MM.1S (cell line): ENCODE measurements around the gene GCFC2.

Experiments
- CTCF ChIP-seq: fragments of 300-600 bp; sonication (generic); IDR thresholded peaks from 2 replicates; pipeline ENCODE4 v1.5.1; 2016; ENCODE audit warnings: antibody characterized with exemption, low read length, mixed read lengths
- EZH2 ChIP-seq: fragments of 300-600 bp; sonication (generic); optimal IDR thresholded peaks from 2 replicates; pipeline ENCODE3; 2017; ENCODE audit warnings: low read depth, mild to moderate bottlenecking, antibody characterized with exemption, low read length, mixed read lengths
- EZH2phosphoT487 ChIP-seq: fragments of 300-600 bp; sonication (generic); IDR thresholded peaks from 2 replicates; pipeline ENCODE4 v1.6.1; 2018; ENCODE audit warnings: antibody characterized with exemption, low read length

DNA sequence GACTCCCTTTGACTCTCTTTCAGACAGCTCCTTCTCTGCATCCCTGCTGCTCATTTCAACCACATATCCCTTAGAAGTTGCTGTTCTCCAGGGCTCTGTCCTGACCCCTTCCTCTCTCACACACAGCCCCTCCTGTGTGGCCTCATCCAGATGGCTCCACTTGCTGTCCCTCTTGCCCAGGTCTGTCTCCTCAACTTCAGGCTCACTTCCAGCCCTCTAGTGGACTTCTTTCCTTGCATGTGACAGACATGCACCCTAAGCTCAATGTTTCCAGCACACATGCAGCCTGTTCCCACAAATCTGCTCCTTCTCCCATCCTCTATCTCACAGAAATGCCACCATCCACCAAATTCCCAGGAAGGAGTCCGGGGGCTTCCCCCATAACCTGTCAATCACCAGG lies 73.1 kb downstream of the GCFC2 start:
- TF ChIP-seq CTCF (no peak), EZH2 (no peak), EZH2phosphoT487 (no peak)
